Activated CD8-positive, alpha-beta T cell treated with anti-CD3 and anti-CD28 coated beads for 36 hours (primary cell): ENCODE results near the gene MOB4. TPM values are rescaled to one million over a fixed set of nuclear protein-coding genes. Genes with fewer than 3 reads are reported as not detected.
"Not testable (repeated sequence)": the region's sequence is repeated elsewhere in the genome, so short reads cannot be mapped to it uniquely, and the experiment has no call there.

Experiments used
- ATAC-seq: fragments of 200-7000 bp; cut with Tn5 transposase; one replicate; pipeline ENCODE4 v1.10.0; 2021; ENCODE audit warnings: mild to moderate bottlenecking, moderate library complexity
- CTCF ChIA-PET: fragments of 350-600 bp; sonication (Branson Sonifier 250); formaldehyde crosslinking; loops from one replicate; lab custom pipeline; 2021; ENCODE audit warnings: antibody characterized with exemption; lab: Charles Lee
- POLR2A ChIA-PET: fragments of 350-600 bp; sonication (Branson Sonifier 250); formaldehyde crosslinking; loops from one replicate; lab custom pipeline; 2021; ENCODE audit warnings: antibody characterized with exemption; lab: Charles Lee
- DNase-seq: peaks from one replicate; pipeline ENCODE4 v3.0.0-alpha.2; 2020
- H3K27ac Mint-ChIP-seq: one replicate; pipeline ENCODE4 v1.8.0; 2021; ENCODE audit warnings: mild to moderate bottlenecking, mixed read lengths
- H3K27me3 Mint-ChIP-seq: one replicate; pipeline ENCODE4 v1.8.0; 2021; ENCODE audit warnings: mixed read lengths
- H3K36me3 Mint-ChIP-seq: one replicate; pipeline ENCODE4 v1.8.0; 2021; ENCODE audit warnings: low read depth, mixed read lengths
- H3K4me1 Mint-ChIP-seq: one replicate; pipeline ENCODE4 v1.8.0; 2021; ENCODE audit warnings: low read depth, mixed read lengths
- H3K4me3 Mint-ChIP-seq: one replicate; pipeline ENCODE4 v1.8.0; 2021; ENCODE audit warnings: mild to moderate bottlenecking, moderate library complexity, mixed read lengths
- H3K9me3 Mint-ChIP-seq: one replicate; pipeline ENCODE4 v1.8.0; 2021; ENCODE audit warnings: mixed read lengths
- intact Hi-C: fragments of 100-400 bp; cut with micrococcal nuclease; formaldehyde crosslinking; loops from one replicate; pipeline ENCODE4 v1.10.0; 2022
- total RNA-seq, 2 experiments: library from RNA; stranded (reverse); gene quantifications; one replicate each; pipeline ENCODE4 v1.2.3, GENCODE V29; 2021
- TF ChIP-seq, protein P1 (sequence below): fragments of 200-600 bp; IDR thresholded peaks from one replicate; pipeline ENCODE4 v1.8.0; 2022; ENCODE audit warnings: antibody characterized with exemption, mild to moderate bottlenecking

Gene MOB4
- total RNA-seq, 2 experiments from 2014 or later, result 15.1 to 15.9 TPM

GRCh38 chr2:197573608-197574007, 57.7 kb downstream of the MOB4 start:
- H3K9me3 Mint-ChIP-seq, result peaks cover 19% of the 10 kb centered on the region
- TF ChIP-seq, protein P1, sequence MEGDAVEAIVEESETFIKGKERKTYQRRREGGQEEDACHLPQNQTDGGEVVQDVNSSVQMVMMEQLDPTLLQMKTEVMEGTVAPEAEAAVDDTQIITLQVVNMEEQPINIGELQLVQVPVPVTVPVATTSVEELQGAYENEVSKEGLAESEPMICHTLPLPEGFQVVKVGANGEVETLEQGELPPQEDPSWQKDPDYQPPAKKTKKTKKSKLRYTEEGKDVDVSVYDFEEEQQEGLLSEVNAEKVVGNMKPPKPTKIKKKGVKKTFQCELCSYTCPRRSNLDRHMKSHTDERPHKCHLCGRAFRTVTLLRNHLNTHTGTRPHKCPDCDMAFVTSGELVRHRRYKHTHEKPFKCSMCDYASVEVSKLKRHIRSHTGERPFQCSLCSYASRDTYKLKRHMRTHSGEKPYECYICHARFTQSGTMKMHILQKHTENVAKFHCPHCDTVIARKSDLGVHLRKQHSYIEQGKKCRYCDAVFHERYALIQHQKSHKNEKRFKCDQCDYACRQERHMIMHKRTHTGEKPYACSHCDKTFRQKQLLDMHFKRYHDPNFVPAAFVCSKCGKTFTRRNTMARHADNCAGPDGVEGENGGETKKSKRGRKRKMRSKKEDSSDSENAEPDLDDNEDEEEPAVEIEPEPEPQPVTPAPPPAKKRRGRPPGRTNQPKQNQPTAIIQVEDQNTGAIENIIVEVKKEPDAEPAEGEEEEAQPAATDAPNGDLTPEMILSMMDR, result no peak
- H3K4me1 Mint-ChIP-seq, result no peaks in the 10 kb centered on the region
- intact Hi-C loops, result no loop called here
- ChIA-PET CTCF (interaction anchor here (1.0 kb wide), 1 partner anchor 20 kb away, joined by 3 read pairs; no protein-coding TSS in a partner anchor), POLR2A (no interaction called here)
- no peak overlapping the region for H3K4me3 Mint-ChIP-seq
- H3K27ac Mint-ChIP-seq, result no peak overlapping the region
- no peaks in the 10 kb centered on the region for H3K27me3 Mint-ChIP-seq
- H3K36me3 Mint-ChIP-seq, result peaks cover 28% of the 10 kb centered on the region
- DNase-seq, result no peak
- no peak for ATAC-seq

- H3K27me3 Mint-ChIP-seq, result no peaks in the 10 kb centered on the region
- intact Hi-C loops, result no loop called here
- POLR2A ChIA-PET, result no interaction called here
Measured at GRCh38 chr2:197575987-197576386, 60.1 kb downstream of the MOB4 start.

GRCh38 chr2:197576631-197577030, 60.8 kb downstream of the MOB4 start:
- no peaks in the 10 kb centered on the region for H3K4me1 Mint-ChIP-seq
- POLR2A ChIA-PET, result no interaction called here
- H3K9me3 Mint-ChIP-seq, result peaks cover 19% of the 10 kb centered on the region
- ATAC-seq (no peak), DNase-seq (no peak)
- intact Hi-C loops, result no loop called here
- CTCF ChIA-PET, result interaction anchor here (0.8 to 1.3 kb wide), 2 partner anchors 11 to 23 kb away, joined by 3 read pairs; no protein-coding TSS in a partner anchor
- H3K27me3 Mint-ChIP-seq, result no peaks in the 10 kb centered on the region
- no peak overlapping the region for H3K4me3 Mint-ChIP-seq
- H3K36me3 Mint-ChIP-seq, result peaks cover 26% of the 10 kb centered on the region
- no peak overlapping the region for H3K27ac Mint-ChIP-seq
- TF ChIP-seq, protein P1, result no peak

More at GRCh38 chr2:197575987-197576386, 60.1 kb downstream of the MOB4 start:
- DNase-seq (no peak), ATAC-seq (no peak)
- no peaks in the 10 kb centered on the region for H3K4me1 Mint-ChIP-seq
- TF ChIP-seq, protein P1, result no peak
- H3K27ac Mint-ChIP-seq, result no peak overlapping the region
- no peak overlapping the region for H3K4me3 Mint-ChIP-seq
- H3K9me3 Mint-ChIP-seq, result peaks cover 19% of the 10 kb centered on the region
- H3K36me3 Mint-ChIP-seq, result peaks cover 26% of the 10 kb centered on the region
- CTCF ChIA-PET, result interaction anchor here (0.8 to 1.3 kb wide), 2 partner anchors 11 to 22 kb away, joined by 3 read pairs; no protein-coding TSS in a partner anchor

DNA sequence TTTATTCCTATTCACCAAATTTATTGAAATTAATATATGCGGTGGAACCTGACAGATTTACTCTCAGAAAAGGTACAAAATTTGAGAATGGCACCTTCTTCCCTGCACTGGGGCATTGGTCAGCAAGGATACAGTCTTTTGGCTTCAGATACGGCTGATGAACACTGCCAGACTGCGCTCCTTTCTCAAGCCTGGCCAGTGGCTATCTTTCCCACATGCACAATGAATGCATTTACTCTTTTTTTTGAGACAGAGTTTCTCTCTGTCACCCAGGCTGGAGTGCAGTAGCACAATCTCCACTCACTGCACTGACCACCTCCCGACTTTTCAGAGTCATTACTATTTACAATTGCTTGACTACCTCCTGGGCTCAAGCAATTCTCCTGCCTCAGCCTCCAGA, 61.6 kb downstream of the MOB4 start:
- H3K36me3 Mint-ChIP-seq, result peaks cover 20% of the 10 kb centered on the region
- CTCF ChIA-PET, result no interaction called here
- ATAC-seq (no peak), DNase-seq (no peak)
- POLR2A ChIA-PET, result no interaction called here
- no peaks in the 10 kb centered on the region for H3K4me1 Mint-ChIP-seq
- no peak overlapping the region for H3K4me3 Mint-ChIP-seq
- intact Hi-C loops, result no loop called here
- H3K27ac Mint-ChIP-seq, result no peak overlapping the region
- TF ChIP-seq, protein P1, result no peak
- peaks cover 19% of the 10 kb centered on the region for H3K9me3 Mint-ChIP-seq
- no peaks in the 10 kb centered on the region for H3K27me3 Mint-ChIP-seq

- Mint-ChIP-seq H3K9me3 (peaks cover 13% of the 10 kb centered on the region), H3K36me3 (peaks cover 12% of the 10 kb centered on the region)
- POLR2A ChIA-PET, H3K27ac Mint-ChIP-seq, DNase-seq, intact Hi-C loops, CTCF ChIA-PET, H3K4me1 Mint-ChIP-seq, H3K4me3 Mint-ChIP-seq, H3K27me3 Mint-ChIP-seq, ATAC-seq: not testable (repeated sequence)
Measured at GRCh38 chr2:197578294-197578693, 62.4 kb downstream of the MOB4 start.

GRCh38 chr2:197580166-197580565, 64.3 kb downstream of the MOB4 start:
- DNase-seq, intact Hi-C loops, ATAC-seq, POLR2A ChIA-PET, H3K27me3 Mint-ChIP-seq, H3K36me3 Mint-ChIP-seq, CTCF ChIA-PET, H3K27ac Mint-ChIP-seq, H3K9me3 Mint-ChIP-seq, H3K4me3 Mint-ChIP-seq, H3K4me1 Mint-ChIP-seq: not testable (repeated sequence)

GRCh38 chr2:197587255-197587654, 71.4 kb downstream of the MOB4 start:
- H3K27me3 Mint-ChIP-seq, H3K4me3 Mint-ChIP-seq, H3K9me3 Mint-ChIP-seq, H3K27ac Mint-ChIP-seq, POLR2A ChIA-PET, H3K4me1 Mint-ChIP-seq, H3K36me3 Mint-ChIP-seq, DNase-seq, intact Hi-C loops, ATAC-seq: not testable (repeated sequence)
- CTCF ChIA-PET, result interaction anchor here (1.5 kb wide), 1 partner anchor 11 kb away, joined by 3 read pairs; no protein-coding TSS in a partner anchor
